ENCODE measurements around the gene PICK1.

The PICK1 gene

GRCh38 chr22:38109371-38110001 is 52.3 kb downstream of the PICK1 start:
- peak in 1 of 2 donors; percentile 11 for DNase-seq (ENCODE audit: low read depth in 2 of 2)
- no peak for TF ChIP-seq CTCF (IDR thresholded peaks at IDR 0.05; ENCODE audit: low read depth, low read length)
- H3K4me3 ChIP-seq (replicated peaks in 1 of 2; ENCODE audit: low read depth in 2 of 2, low read length in 2 of 2): no peak overlapping the region

GRCh38 chr22:38110008-38110862 is 53.0 kb downstream of the PICK1 start, which contains the start of gene BAIAP2L2:
BAIAP2L2 (minus strand) TSS chr22:38110684; CDS start chr22:38110525, 159 bp downstream.
- H3K4me3 ChIP-seq (replicated peaks in 1 of 2; ENCODE audit: low read depth in 2 of 2, low read length in 2 of 2): no peak within 1 kb of the TSS
- TF ChIP-seq CTCF (IDR thresholded peaks at IDR 0.05; ENCODE audit: low read depth, low read length): no peak
- DNase-seq (ENCODE audit: low read depth in 2 of 2): no peak

DNA sequence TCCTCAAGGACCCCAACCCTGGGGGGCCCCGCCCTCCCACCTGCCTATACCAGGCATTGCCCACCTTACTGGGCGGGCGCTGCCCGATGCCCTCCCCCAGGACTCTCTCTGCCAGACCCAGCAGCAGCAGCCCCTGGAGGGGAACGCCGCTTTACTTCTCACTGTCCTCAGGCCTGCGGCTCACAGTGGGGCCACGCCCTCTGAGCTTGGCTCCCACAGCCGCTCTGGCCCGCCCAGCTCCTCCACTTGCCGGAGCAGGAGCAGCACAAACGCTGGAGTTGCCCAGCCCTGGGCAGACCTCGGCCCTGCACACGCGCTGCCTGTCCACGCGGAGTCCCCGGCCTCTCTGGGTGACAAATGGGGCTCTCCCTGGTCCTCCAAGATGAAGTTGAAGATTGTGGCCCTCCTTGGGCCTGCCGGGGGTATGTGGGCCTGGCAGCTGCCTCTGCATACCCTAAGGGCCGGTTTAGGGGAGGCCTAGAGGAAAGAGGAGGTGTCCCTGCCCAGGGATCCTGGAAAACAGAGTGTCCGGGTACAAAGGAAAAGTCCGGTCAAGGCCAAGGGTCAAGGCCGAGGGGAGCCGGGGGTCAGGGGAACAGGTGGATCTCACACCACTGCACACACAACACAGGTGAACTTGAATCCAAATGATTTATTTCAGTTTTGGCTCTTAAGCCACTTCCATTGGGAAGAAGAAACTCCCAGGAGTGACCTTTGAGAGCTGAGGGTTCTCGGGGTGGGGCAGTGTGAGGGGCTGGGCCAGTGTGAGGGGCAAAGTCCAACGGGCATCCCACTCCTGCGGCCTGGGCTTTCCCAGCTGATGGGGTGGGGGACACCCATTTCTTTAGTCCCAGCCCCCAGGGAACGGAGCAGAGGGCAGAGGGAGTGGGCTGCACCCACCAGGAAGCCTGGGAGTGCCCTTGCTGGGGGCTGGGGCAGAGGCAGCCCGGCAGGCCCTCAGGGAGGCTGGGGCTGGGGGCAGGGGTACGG is 54.0 kb downstream of the PICK1 start:
- TF ChIP-seq CTCF (IDR thresholded peaks at IDR 0.05; ENCODE audit: low read depth, low read length): no peak
- no peak for DNase-seq (ENCODE audit: low read depth in 2 of 2)
- H3K4me3 ChIP-seq (replicated peaks in 1 of 2; ENCODE audit: low read depth in 2 of 2, low read length in 2 of 2): no peak overlapping the region

- H3K4me3 ChIP-seq (replicated peaks in 1 of 2; ENCODE audit: low read depth in 2 of 2, low read length in 2 of 2): no peak overlapping the region
- DNase-seq (ENCODE audit: low read depth in 2 of 2): no peak
- no peak for TF ChIP-seq CTCF (IDR thresholded peaks at IDR 0.05; ENCODE audit: low read depth, low read length)
Measured at GRCh38 chr22:38111925-38112355, 54.7 kb downstream of the PICK1 start.

GRCh38 chr22:38112381-38112780 is 55.2 kb downstream of the PICK1 start:
- DNase-seq (ENCODE audit: low read depth in 2 of 2): no peak
- no peak overlapping the region for H3K4me3 ChIP-seq (replicated peaks in 1 of 2; ENCODE audit: low read depth in 2 of 2, low read length in 2 of 2)
- TF ChIP-seq CTCF (IDR thresholded peaks at IDR 0.05; ENCODE audit: low read depth, low read length): no peak

Data from cardiac fibroblast (primary cell).